ENCODE results near the gene HSPG2. TPM values are rescaled to one million over a fixed set of nuclear protein-coding genes. Genes with fewer than 3 reads are reported as not detected.

Gene HSPG2
- total and polyA plus RNA-seq, 9 of the 15 experiments (the other 6 are each of a cell fraction or from before 2014, with no cell fraction given) = 0.14 to 160 (median 15.7) TPM

- TF ChIP-seq TEAD4 (IDR thresholded peaks at IDR 0.05; ENCODE audit: low read length) = peak; percentile 13; the same call in 1 of the 2 replicates
- no peak for TF ChIP-seq TEAD4 (CRISPR knock-in tag; IDR thresholded peaks at IDR 0.05; ENCODE audit: borderline replicate concordance)
- TF ChIP-seq ATF1 (CRISPR knock-in tag; IDR thresholded peaks at IDR 0.05) = no peak
- TF ChIP-seq ATF1 (tag; IDR thresholded peaks at IDR 0.05) = peak; percentile 92
- no peak for TF ChIP-seq CXXC5 (CRISPR knock-in tag; IDR thresholded peaks at IDR 0.05)
- no peak for TF ChIP-seq SAP30 (IDR thresholded peaks at IDR 0.05; ENCODE audit: borderline replicate concordance, insufficient read depth, low read depth, low read length, poor library complexity, severe bottlenecking)
- no peak for TF ChIP-seq HOXB6 (CRISPR knock-in tag; IDR thresholded peaks at IDR 0.05; ENCODE audit: borderline replicate concordance)
- TF ChIP-seq ZNF764 (CRISPR knock-in tag; IDR thresholded peaks at IDR 0.05; ENCODE audit: low read depth) = no peak
- TF ChIP-seq ZBTB8A (IDR thresholded peaks at IDR 0.05; ENCODE audit: partially characterized antibody) = no peak
- no peak for TF ChIP-seq GTF2A2 (tag; IDR thresholded peaks at IDR 0.05)
- TF ChIP-seq ZFP30 (CRISPR knock-in tag; IDR thresholded peaks at IDR 0.05; ENCODE audit: borderline replicate concordance) = no peak
- no peak for TF ChIP-seq RNF2 (IDR thresholded peaks at IDR 0.05)
- TF ChIP-seq, protein P1, sequence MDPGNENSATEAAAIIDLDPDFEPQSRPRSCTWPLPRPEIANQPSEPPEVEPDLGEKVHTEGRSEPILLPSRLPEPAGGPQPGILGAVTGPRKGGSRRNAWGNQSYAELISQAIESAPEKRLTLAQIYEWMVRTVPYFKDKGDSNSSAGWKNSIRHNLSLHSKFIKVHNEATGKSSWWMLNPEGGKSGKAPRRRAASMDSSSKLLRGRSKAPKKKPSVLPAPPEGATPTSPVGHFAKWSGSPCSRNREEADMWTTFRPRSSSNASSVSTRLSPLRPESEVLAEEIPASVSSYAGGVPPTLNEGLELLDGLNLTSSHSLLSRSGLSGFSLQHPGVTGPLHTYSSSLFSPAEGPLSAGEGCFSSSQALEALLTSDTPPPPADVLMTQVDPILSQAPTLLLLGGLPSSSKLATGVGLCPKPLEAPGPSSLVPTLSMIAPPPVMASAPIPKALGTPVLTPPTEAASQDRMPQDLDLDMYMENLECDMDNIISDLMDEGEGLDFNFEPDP (CRISPR knock-in tag; IDR thresholded peaks at IDR 0.05) = no peak
- TF ChIP-seq MTA3 (IDR thresholded peaks at IDR 0.05; ENCODE audit: borderline replicate concordance) = no peak; the same call in 1 of the 2 replicates
- TF ChIP-seq KDM1A (IDR thresholded peaks at IDR 0.05) = peak in 1 of 2 experiments; percentile 72; a peak in 2 of 4 replicates
- TF ChIP-seq, protein P2, sequence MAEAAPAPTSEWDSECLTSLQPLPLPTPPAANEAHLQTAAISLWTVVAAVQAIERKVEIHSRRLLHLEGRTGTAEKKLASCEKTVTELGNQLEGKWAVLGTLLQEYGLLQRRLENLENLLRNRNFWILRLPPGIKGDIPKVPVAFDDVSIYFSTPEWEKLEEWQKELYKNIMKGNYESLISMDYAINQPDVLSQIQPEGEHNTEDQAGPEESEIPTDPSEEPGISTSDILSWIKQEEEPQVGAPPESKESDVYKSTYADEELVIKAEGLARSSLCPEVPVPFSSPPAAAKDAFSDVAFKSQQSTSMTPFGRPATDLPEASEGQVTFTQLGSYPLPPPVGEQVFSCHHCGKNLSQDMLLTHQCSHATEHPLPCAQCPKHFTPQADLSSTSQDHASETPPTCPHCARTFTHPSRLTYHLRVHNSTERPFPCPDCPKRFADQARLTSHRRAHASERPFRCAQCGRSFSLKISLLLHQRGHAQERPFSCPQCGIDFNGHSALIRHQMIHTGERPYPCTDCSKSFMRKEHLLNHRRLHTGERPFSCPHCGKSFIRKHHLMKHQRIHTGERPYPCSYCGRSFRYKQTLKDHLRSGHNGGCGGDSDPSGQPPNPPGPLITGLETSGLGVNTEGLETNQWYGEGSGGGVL (CRISPR knock-in tag; IDR thresholded peaks at IDR 0.05) = no peak
- peak in 1 of 2 experiments; percentile 83; a peak in 2 of 4 replicates for TF ChIP-seq RCOR1 (IDR thresholded peaks at IDR 0.05; ENCODE audit: borderline replicate concordance in 1 of 2, low read depth in 2 of 2, low read length in 2 of 2)
Observed at GRCh38 chr1:21782349-21782867, 154.7 kb downstream of the HSPG2 start (continued).
